ENCODE results near the gene CPNE1. TPM values are rescaled to one million over a fixed set of nuclear protein-coding genes. Genes with fewer than 3 reads are reported as not detected.
A peak's percentile ranks its signal among the peaks of the same experiment; 100 is the strongest.
"Not testable (repeated sequence)": the region's sequence is repeated elsewhere in the genome, so short reads cannot be mapped to it uniquely, and the experiment has no call there.

CPNE1 gene
- polyA plus RNA-seq (ENCODE audit: insufficient read length in 4 of 4): 100 to 1,000 TPM; 156 to 222 (median 190) TPM

- peak; percentile 84 to 92 (median 88) for DNase-seq (ENCODE audit: low read depth in 4 of 4, low spot score in 3 of 4)
Observed at GRCh38 chr20:35664466-35665206, at the start of gene CPNE1, which contains the start of gene RBM12. Gene CPNE1, minus strand, starts transcription at chr20:35664900. Its CDS starts 31,977 bp downstream, at chr20:35632923. Gene RBM12, minus strand, starts transcription at chr20:35664900. Its CDS starts 9,578 bp downstream, at chr20:35655322.

GRCh38 chr20:35714127-35714526 is 49.4 kb upstream of the CPNE1 start:
- DNase-seq (ENCODE audit: low read depth in 4 of 4, low spot score in 3 of 4): no peak

- not testable (repeated sequence) for DNase-seq (ENCODE audit: low read depth in 4 of 4, low spot score in 3 of 4)
Observed at GRCh38 chr20:35713120-35713519, 48.4 kb upstream of the CPNE1 start.

- DNase-seq (ENCODE audit: low read depth in 4 of 4, low spot score in 3 of 4): no peak
Observed at GRCh38 chr20:35711588-35712209, 47.0 kb upstream of the CPNE1 start.

- no peak for DNase-seq (ENCODE audit: low read depth in 4 of 4, low spot score in 3 of 4)
Observed at GRCh38 chr20:35710884-35711587, 46.3 kb upstream of the CPNE1 start.

- DNase-seq (ENCODE audit: low read depth in 4 of 4, low spot score in 3 of 4): no peak
Observed at GRCh38 chr20:35710039-35710438, 45.3 kb upstream of the CPNE1 start.

- DNase-seq (ENCODE audit: low read depth in 4 of 4, low spot score in 3 of 4): no peak
Observed at GRCh38 chr20:35709259-35709658, 44.6 kb upstream of the CPNE1 start.

GRCh38 chr20:35708502-35708901 is 43.8 kb upstream of the CPNE1 start:
- DNase-seq (ENCODE audit: low read depth in 4 of 4, low spot score in 3 of 4): no peak

- not testable (repeated sequence) for DNase-seq (ENCODE audit: low read depth in 4 of 4, low spot score in 3 of 4)
Observed at GRCh38 chr20:35706591-35707529, 42.2 kb upstream of the CPNE1 start.

- not testable (repeated sequence) for DNase-seq (ENCODE audit: low read depth in 4 of 4, low spot score in 3 of 4)
Observed at GRCh38 chr20:35705894-35706293, 41.2 kb upstream of the CPNE1 start.

- DNase-seq (ENCODE audit: low read depth in 4 of 4, low spot score in 3 of 4): no peak
Observed at GRCh38 chr20:35704514-35705261, 40.0 kb upstream of the CPNE1 start.

- DNase-seq (ENCODE audit: low read depth in 4 of 4, low spot score in 3 of 4): no peak
Observed at GRCh38 chr20:35702824-35703695, 38.4 kb upstream of the CPNE1 start.

GRCh38 chr20:35702051-35702823 is 37.5 kb upstream of the CPNE1 start:
- DNase-seq (ENCODE audit: low read depth in 4 of 4, low spot score in 3 of 4): no peak

- DNase-seq (ENCODE audit: low read depth in 4 of 4, low spot score in 3 of 4): no peak
Observed at GRCh38 chr20:35700625-35701148, 36.0 kb upstream of the CPNE1 start.

- no peak for DNase-seq (ENCODE audit: low read depth in 4 of 4, low spot score in 3 of 4)
Observed at GRCh38 chr20:35699957-35700624, 35.4 kb upstream of the CPNE1 start.

GRCh38 chr20:35699127-35699956 is 34.6 kb upstream of the CPNE1 start, which contains the start of the genes NFS1 and ROMO1:
Gene NFS1, minus strand, starts transcription at chr20:35699352. Its CDS starts 64 bp downstream, at chr20:35699288.
Gene ROMO1, plus strand, starts transcription at chr20:35699405. Its CDS starts 228 bp downstream, at chr20:35699633.
- DNase-seq (ENCODE audit: low read depth in 4 of 4, low spot score in 3 of 4): peak; percentile 68 to 80 (median 72)

Measured in left renal pelvis (tissue), 4 donors.